Colonic mucosa (tissue), 4 donors: ENCODE results near the gene MYO15A. TPM values are rescaled to one million over a fixed set of nuclear protein-coding genes. Genes with fewer than 3 reads are reported as not detected.
A peak's percentile ranks its signal among the peaks of the same experiment; 100 is the strongest.

Experiments used
- DNase-seq: peaks from one replicate; pipeline ENCODE4 v3.0.0-alpha.2; 2020
- H3K27ac ChIP-seq: fragments of 200-600 bp; one replicate; pipeline ENCODE4 v1.8.0; 2021
- H3K27me3 ChIP-seq: fragments of 200-600 bp; one replicate; pipeline ENCODE4 v1.8.0; 2021
- H3K36me3 ChIP-seq: fragments of 200-600 bp; one replicate; pipeline ENCODE4 v1.8.0; 2021
- H3K4me1 ChIP-seq: fragments of 200-600 bp; one replicate; pipeline ENCODE4 v1.8.0; 2021; ENCODE audit warnings: mild to moderate bottlenecking
- H3K4me3 ChIP-seq: fragments of 200-600 bp; one replicate; pipeline ENCODE4 v1.8.0; 2021
- H3K9ac ChIP-seq, 2 donors: one replicate each; pipeline ENCODE4 v1.7.0; 2013; ENCODE audit warnings: control low read depth in 2 of 2, low read depth in 2 of 2, low read length in 2 of 2
- H3K9me3 ChIP-seq: fragments of 200-600 bp; one replicate; pipeline ENCODE4 v1.8.0; 2021
- CTCF ChIP-seq: fragments of 200-600 bp; IDR thresholded peaks from one replicate; pipeline ENCODE4 v1.8.0; 2022; ENCODE audit warnings: antibody characterized with exemption, mild to moderate bottlenecking
- intact Hi-C: fragments of 100-400 bp; cut with DNase I; formaldehyde crosslinking; loops from one replicate; pipeline ENCODE4 v1.14.1; 2022
- total RNA-seq, 2 donors: library from RNA; stranded (reverse); fragmentation: NEBNext Ultra II Directional in 1 of 2; extraction: Animal tissue kit (Norgen Biotek cat#: 25700) in 1 of 2; gene quantifications; one replicate each; pipeline ENCODE4 v1.2.1, GENCODE V29; 2021
- donor health status: healthy.
- donor health status: DM: no; HTN: no; CAD: no.
- donor health status: DM: no; HTN: no; CAD: no.

MYO15A gene
- total RNA-seq, 2 donors from 2014 or later: 1.1 to 1.4 TPM

- Histone ChIP-seq H3K4me3 (no peak overlapping the region), H3K9me3 (no peaks in the 10 kb centered on the region), H3K4me1 (no peaks in the 10 kb centered on the region), H3K27ac (no peak overlapping the region), H3K36me3 (no peaks in the 10 kb centered on the region), H3K27me3 (no peaks in the 10 kb centered on the region), H3K9ac (no peak overlapping the region)
- TF ChIP-seq CTCF: no peak
- intact Hi-C loops: no loop called here
- no peak for DNase-seq
These were observed 39.5 kb upstream of the MYO15A start for GRCh38 chr17:18069101-18069500.

- no peaks in the 10 kb centered on the region for H3K4me1 ChIP-seq
- no peak overlapping the region for H3K27ac ChIP-seq
- H3K4me3 ChIP-seq: no peak overlapping the region
- H3K9ac ChIP-seq: peak overlapping the region in 1 of 2 donors; percentile 31
- no peaks in the 10 kb centered on the region for H3K36me3 ChIP-seq
- no peaks in the 10 kb centered on the region for H3K9me3 ChIP-seq
- no peaks in the 10 kb centered on the region for H3K27me3 ChIP-seq
- no peak for TF ChIP-seq CTCF
- intact Hi-C loops: no loop called here
- DNase-seq: no peak
These were observed 37.7 kb upstream of the MYO15A start for GRCh38 chr17:18070861-18071340.

- H3K4me3 ChIP-seq: no peak overlapping the region
- H3K9ac ChIP-seq: no peak overlapping the region
- no peaks in the 10 kb centered on the region for H3K36me3 ChIP-seq
- no peak for TF ChIP-seq CTCF
- no peaks in the 10 kb centered on the region for H3K27me3 ChIP-seq
- DNase-seq: no peak
- H3K4me1 ChIP-seq: no peaks in the 10 kb centered on the region
- no peaks in the 10 kb centered on the region for H3K9me3 ChIP-seq
- intact Hi-C loops: no loop called here
- H3K27ac ChIP-seq: no peak overlapping the region
These were observed 36.8 kb upstream of the MYO15A start for GRCh38 chr17:18071751-18072150.

GRCh38 chr17:18074566-18075272, 33.8 kb upstream of the MYO15A start:
- Histone ChIP-seq H3K4me3 (no peak overlapping the region), H3K9me3 (no peaks in the 10 kb centered on the region), H3K4me1 (no peaks in the 10 kb centered on the region), H3K36me3 (no peaks in the 10 kb centered on the region), H3K27me3 (no peaks in the 10 kb centered on the region), H3K27ac (no peak overlapping the region), H3K9ac (no peak overlapping the region)
- DNase-seq: no peak
- intact Hi-C loops: no loop called here
- TF ChIP-seq CTCF: no peak

GRCh38 chr17:18076936-18077335, 31.6 kb upstream of the MYO15A start:
- Histone ChIP-seq H3K4me1 (no peaks in the 10 kb centered on the region), H3K36me3 (no peaks in the 10 kb centered on the region), H3K9ac (no peak overlapping the region), H3K4me3 (no peak overlapping the region), H3K27me3 (no peaks in the 10 kb centered on the region), H3K27ac (no peak overlapping the region), H3K9me3 (no peaks in the 10 kb centered on the region)
- intact Hi-C loops: no loop called here
- no peak for DNase-seq
- TF ChIP-seq CTCF: no peak
